Mesothelial cell of epicardium (in vitro differentiated cells): Measurements from ENCODE around the gene MYOM1. TPM values are rescaled to one million over a fixed set of nuclear protein-coding genes. Genes with fewer than 3 reads are reported as not detected.

Experiments used
- DNase-seq, 2 experiments: peaks; one replicate each; pipeline ENCODE4 v3.0.0; 2021; ENCODE audit warnings: low spot score in 2 of 2; ENCODE audit not compliant: unreplicated experiment in 2 of 2
- H3K27ac Mint-ChIP-seq: 2 replicates; pipeline ENCODE4 v1.8.0; 2021; ENCODE audit warnings: mixed read lengths
- H3K27me3 Mint-ChIP-seq: 2 replicates; pipeline ENCODE4 v1.8.0; 2021; ENCODE audit warnings: low read depth, mixed read lengths
- H3K36me3 Mint-ChIP-seq: 2 replicates; pipeline ENCODE4 v1.8.0; 2021; ENCODE audit warnings: mixed read lengths
- H3K4me1 Mint-ChIP-seq: 2 replicates; pipeline ENCODE4 v1.8.0; 2021; ENCODE audit warnings: mixed read lengths
- H3K4me3 Mint-ChIP-seq: 2 replicates; pipeline ENCODE4 v1.8.0; 2021; ENCODE audit warnings: mild to moderate bottlenecking, moderate library complexity, mixed read lengths
- H3K9me3 Mint-ChIP-seq: 2 replicates; pipeline ENCODE4 v1.8.0; 2021; ENCODE audit warnings: mixed read lengths
- total RNA-seq: library from RNA; stranded (reverse); gene quantifications from 3 replicates; pipeline ENCODE4 v1.2.1, GENCODE V29; 2021
- TF ChIP-seq, protein P1 (sequence below): fragments of 200-600 bp; sonication (generic); IDR thresholded peaks from one replicate; pipeline ENCODE4 v1.5.0; 2021; ENCODE audit warnings: antibody characterized with exemption; ENCODE audit not compliant: unreplicated experiment

MYOM1 gene
- total RNA-seq, 1 donor from 2014 or later: 2.8 TPM

DNA sequence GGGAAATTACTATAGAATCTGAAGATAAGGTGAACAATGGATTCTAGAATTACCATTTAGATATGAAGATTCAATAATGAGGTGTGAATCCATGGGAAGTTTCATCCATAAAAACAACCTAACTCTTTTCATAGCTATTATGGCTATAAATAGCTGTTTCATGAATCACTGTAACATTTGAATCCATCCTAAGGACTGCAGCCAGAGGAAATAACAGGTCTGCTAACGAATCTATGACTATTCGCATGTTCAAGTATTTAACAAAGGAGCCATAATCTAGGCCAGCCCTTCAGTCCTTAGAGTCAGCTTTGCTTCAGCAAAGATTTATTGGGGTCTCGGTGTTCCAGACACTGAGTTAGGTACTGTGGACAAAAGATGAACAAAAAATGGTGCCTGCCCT lies 87.1 kb downstream of the MYOM1 start:
- Mint-ChIP-seq H3K9me3 (no peaks in the 10 kb centered on the region), H3K4me1 (peaks cover 15% of the 10 kb centered on the region), H3K27ac (no peak overlapping the region), H3K27me3 (no peaks in the 10 kb centered on the region), H3K36me3 (no peaks in the 10 kb centered on the region), H3K4me3 (no peak overlapping the region)
- no peak for DNase-seq
- TF ChIP-seq, protein P1, sequence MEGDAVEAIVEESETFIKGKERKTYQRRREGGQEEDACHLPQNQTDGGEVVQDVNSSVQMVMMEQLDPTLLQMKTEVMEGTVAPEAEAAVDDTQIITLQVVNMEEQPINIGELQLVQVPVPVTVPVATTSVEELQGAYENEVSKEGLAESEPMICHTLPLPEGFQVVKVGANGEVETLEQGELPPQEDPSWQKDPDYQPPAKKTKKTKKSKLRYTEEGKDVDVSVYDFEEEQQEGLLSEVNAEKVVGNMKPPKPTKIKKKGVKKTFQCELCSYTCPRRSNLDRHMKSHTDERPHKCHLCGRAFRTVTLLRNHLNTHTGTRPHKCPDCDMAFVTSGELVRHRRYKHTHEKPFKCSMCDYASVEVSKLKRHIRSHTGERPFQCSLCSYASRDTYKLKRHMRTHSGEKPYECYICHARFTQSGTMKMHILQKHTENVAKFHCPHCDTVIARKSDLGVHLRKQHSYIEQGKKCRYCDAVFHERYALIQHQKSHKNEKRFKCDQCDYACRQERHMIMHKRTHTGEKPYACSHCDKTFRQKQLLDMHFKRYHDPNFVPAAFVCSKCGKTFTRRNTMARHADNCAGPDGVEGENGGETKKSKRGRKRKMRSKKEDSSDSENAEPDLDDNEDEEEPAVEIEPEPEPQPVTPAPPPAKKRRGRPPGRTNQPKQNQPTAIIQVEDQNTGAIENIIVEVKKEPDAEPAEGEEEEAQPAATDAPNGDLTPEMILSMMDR: no peak

DNA sequence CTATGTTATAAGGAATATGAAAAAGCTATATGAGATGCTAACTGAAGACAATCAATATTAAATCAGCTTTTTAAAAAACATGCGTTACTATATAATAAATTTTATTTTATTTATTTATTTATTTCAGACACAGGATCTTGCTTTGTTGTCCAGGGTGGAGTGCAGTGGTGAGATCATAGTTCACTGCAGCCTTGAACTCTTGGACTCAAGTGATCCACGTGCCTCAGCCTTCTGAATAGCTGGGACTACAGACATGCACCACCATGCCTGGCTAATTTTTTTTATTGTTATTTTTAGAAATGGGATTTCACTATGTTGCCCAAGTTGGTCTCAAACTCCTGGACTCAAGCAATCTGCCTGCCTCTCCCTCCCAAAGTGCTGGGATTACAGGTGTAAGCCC lies 89.4 kb downstream of the MYOM1 start:
- H3K9me3 Mint-ChIP-seq: peaks cover under 1% of the 10 kb centered on the region
- H3K4me3 Mint-ChIP-seq: no peak overlapping the region
- H3K27me3 Mint-ChIP-seq: no peaks in the 10 kb centered on the region
- TF ChIP-seq, protein P1: no peak
- DNase-seq: no peak
- peaks cover 16% of the 10 kb centered on the region for H3K4me1 Mint-ChIP-seq
- H3K36me3 Mint-ChIP-seq: no peaks in the 10 kb centered on the region
- H3K27ac Mint-ChIP-seq: no peak overlapping the region

- no peaks in the 10 kb centered on the region for H3K27me3 Mint-ChIP-seq
- TF ChIP-seq, protein P1: peak; percentile 79
- peaks cover 6% of the 10 kb centered on the region for H3K36me3 Mint-ChIP-seq
- H3K4me1 Mint-ChIP-seq: peaks cover 16% of the 10 kb centered on the region
- peaks cover 9% of the 10 kb centered on the region for H3K9me3 Mint-ChIP-seq
- H3K27ac Mint-ChIP-seq: peak overlapping the region; percentile 11
- H3K4me3 Mint-ChIP-seq: no peak overlapping the region
- peak; percentile 71 to 86 for DNase-seq
Observed at GRCh38 chr18:3129053-3129864, 90.5 kb downstream of the MYOM1 start.

DNA sequence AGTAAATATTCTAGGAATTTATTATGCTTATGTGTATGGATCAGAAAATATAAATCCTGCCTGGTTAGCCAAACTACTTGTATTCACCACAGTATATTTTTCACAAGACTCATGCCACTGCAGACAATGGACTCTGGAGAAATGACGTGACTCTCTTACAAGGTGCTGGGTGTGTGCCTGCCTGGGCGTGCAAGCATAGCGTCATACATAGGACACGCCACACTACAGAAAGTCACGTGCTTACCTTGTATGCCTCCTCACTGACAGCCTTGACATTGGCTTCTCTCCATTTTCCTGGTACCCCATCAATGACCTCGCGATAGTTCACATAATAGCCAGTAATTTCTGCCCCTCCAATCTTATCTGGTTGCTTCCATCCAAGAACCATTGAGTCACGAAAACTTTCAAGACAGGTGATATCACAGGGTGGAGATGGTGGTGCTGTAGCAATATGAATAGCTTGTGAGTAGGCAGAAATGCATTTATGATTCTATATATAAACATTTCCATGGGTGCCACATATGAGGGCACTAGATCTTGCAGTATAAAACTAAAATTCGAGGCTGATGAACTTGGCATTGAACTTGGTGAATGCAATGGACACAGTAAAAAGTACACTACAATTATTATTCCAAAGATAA lies 93.2 kb downstream of the MYOM1 start:
- no peak overlapping the region for H3K27ac Mint-ChIP-seq
- TF ChIP-seq, protein P1: no peak
- no peak for DNase-seq

DNA sequence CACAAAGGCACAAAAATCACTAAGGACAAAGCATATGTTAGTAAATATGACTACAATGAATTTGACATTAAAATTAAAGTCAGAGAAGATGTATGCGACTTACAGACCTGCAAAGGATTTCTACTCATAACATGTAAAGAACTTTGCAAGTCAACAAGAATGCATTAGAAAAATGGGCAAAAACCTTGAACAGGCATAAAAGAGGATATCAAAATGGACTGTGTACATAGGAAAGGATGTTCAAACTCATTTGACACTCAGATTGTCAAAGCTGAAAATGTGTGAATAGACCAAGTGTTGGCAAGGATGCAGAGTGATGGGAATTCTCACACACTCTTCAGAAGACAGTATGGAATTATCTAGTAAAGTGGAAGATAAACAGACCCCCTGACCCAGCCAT lies 94.9 kb downstream of the MYOM1 start:
- H3K27me3 Mint-ChIP-seq: no peaks in the 10 kb centered on the region
- peaks cover 15% of the 10 kb centered on the region for H3K9me3 Mint-ChIP-seq
- H3K4me3 Mint-ChIP-seq: no peak overlapping the region
- H3K36me3 Mint-ChIP-seq: peaks cover 8% of the 10 kb centered on the region
- H3K4me1 Mint-ChIP-seq: peaks cover 16% of the 10 kb centered on the region
- TF ChIP-seq, protein P1: no peak
- no peak for DNase-seq
- no peak overlapping the region for H3K27ac Mint-ChIP-seq

More for the DNA sequence above, 93.2 kb downstream of the MYOM1 start:
- peaks cover 9% of the 10 kb centered on the region for H3K9me3 Mint-ChIP-seq
- H3K4me1 Mint-ChIP-seq: peaks cover 16% of the 10 kb centered on the region
- peaks cover 6% of the 10 kb centered on the region for H3K36me3 Mint-ChIP-seq
- H3K27me3 Mint-ChIP-seq: no peaks in the 10 kb centered on the region
- no peak overlapping the region for H3K4me3 Mint-ChIP-seq
